Measurements from ENCODE around the gene RFXANK.

Gene RFXANK

GRCh38 chr19:19207637-19208572, 15.8 kb downstream of the RFXANK start:
- no peak for DNase-seq (ENCODE audit: low read depth)
- no peak for TF ChIP-seq CTCF (IDR thresholded peaks at IDR 0.05; ENCODE audit: control insufficient read depth, extremely low read depth, insufficient read depth)
- H3K4me3 ChIP-seq (ENCODE audit: low read depth, low read length): no peak overlapping the region

- no peak for DNase-seq (ENCODE audit: low read depth)
- no peak overlapping the region for H3K4me3 ChIP-seq (ENCODE audit: low read depth, low read length)
- no peak for TF ChIP-seq CTCF (IDR thresholded peaks at IDR 0.05; ENCODE audit: control insufficient read depth, extremely low read depth, insufficient read depth)
Observed at GRCh38 chr19:19209372-19209771, 17.3 kb downstream of the RFXANK start.

- no peak for TF ChIP-seq CTCF (IDR thresholded peaks at IDR 0.05; ENCODE audit: control insufficient read depth, extremely low read depth, insufficient read depth)
- H3K4me3 ChIP-seq (ENCODE audit: low read depth, low read length): no peak within 1 kb of the TSS
- no peak for DNase-seq (ENCODE audit: low read depth)
Observed at GRCh38 chr19:19211499-19212420, 19.7 kb downstream of the RFXANK start, which contains the start of gene NCAN. NCAN (plus strand) TSS chr19:19211958; CDS start chr19:19216954, 4,996 bp downstream.

GRCh38 chr19:19212916-19213315, 20.9 kb downstream of the RFXANK start:
- no peak overlapping the region for H3K4me3 ChIP-seq (ENCODE audit: low read depth, low read length)
- DNase-seq (ENCODE audit: low read depth): no peak
- no peak for TF ChIP-seq CTCF (IDR thresholded peaks at IDR 0.05; ENCODE audit: control insufficient read depth, extremely low read depth, insufficient read depth)

GRCh38 chr19:19213426-19214158, 21.5 kb downstream of the RFXANK start:
- no peak for DNase-seq (ENCODE audit: low read depth)
- H3K4me3 ChIP-seq (ENCODE audit: low read depth, low read length): no peak overlapping the region
- TF ChIP-seq CTCF (IDR thresholded peaks at IDR 0.05; ENCODE audit: control insufficient read depth, extremely low read depth, insufficient read depth): no peak

GRCh38 chr19:19214159-19214490, 22.1 kb downstream of the RFXANK start:
- DNase-seq (ENCODE audit: low read depth): no peak
- no peak for TF ChIP-seq CTCF (IDR thresholded peaks at IDR 0.05; ENCODE audit: control insufficient read depth, extremely low read depth, insufficient read depth)
- no peak overlapping the region for H3K4me3 ChIP-seq (ENCODE audit: low read depth, low read length)
